Skin epidermis (tissue), 12 donors: Measurements from ENCODE around the gene STX18.
A peak's percentile ranks its signal among the peaks of the same experiment; 100 is the strongest.
"Not testable (repeated sequence)": the region's sequence is repeated elsewhere in the genome, so short reads cannot be mapped to it uniquely, and the experiment has no call there.

ENCODE experiments used
- H3K27ac ChIP-seq, 21 experiments: fragments of 200-600 bp; sonication (generic) in 11 of 21; one replicate each; pipeline ENCODE4 v1.5.0; 2020; ENCODE audit warnings: mild to moderate bottlenecking in 3 of 21, inconsistent platforms in 2 of 21, moderate library complexity in 2 of 21
- H3K4me3 ChIP-seq, 7 experiments: fragments of 200-600 bp; sonication (generic) in 2 of 7; one replicate each; pipeline ENCODE4 v1.5.0; 2020; ENCODE audit warnings: inconsistent platforms in 2 of 7, mild to moderate bottlenecking in 2 of 7, moderate library complexity in 1 of 7

Gene STX18

DNA sequence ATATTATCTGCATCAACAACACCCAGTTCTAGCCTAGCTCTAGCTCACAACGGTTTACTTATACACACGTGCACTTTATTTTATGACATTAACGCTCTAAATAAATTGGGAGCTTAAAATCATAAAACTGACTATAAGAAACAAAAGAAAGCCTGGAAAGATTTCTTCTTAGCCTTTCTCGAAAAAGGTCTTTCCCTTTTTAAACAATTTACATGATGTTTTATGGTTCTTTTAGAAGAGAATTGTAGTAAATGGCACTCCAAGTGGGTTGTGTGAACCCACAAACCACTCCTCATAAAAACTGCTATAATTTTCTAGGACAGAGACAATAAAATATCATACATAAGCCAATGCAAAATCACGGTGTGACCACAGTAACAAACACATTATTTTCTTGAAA, 23.1 kb downstream of the STX18 start:
- Histone ChIP-seq H3K4me3 (no peak overlapping the region), H3K27ac (no peak overlapping the region)

DNA sequence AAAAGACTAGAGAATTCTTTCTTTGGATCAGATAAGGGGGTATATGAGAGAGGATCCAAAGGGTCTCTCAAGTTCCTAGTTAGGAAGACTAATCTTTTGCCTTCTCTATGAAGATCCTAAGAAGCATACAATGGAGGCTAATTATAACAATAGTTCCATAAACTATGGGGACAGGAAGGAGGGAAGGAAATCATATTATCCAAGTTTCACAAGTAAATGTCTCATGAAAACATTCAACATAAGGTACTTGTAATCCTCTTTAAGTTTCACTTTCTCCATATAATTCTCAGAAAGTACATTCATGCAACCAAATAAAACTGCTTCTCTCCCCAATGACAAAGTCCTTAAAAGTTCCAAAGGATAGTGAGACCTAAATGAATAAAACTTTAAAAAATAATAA, 27.1 kb downstream of the STX18 start:
- Histone ChIP-seq H3K27ac (no peak overlapping the region), H3K4me3 (no peak overlapping the region)

- Histone ChIP-seq H3K27ac (no peak overlapping the region), H3K4me3 (no peak overlapping the region)
Measured at GRCh38 chr4:4512282-4512681, 29.6 kb downstream of the STX18 start.

GRCh38 chr4:4510641-4511040, 31.2 kb downstream of the STX18 start:
- not testable (repeated sequence) for H3K4me3 ChIP-seq, H3K27ac ChIP-seq

DNA sequence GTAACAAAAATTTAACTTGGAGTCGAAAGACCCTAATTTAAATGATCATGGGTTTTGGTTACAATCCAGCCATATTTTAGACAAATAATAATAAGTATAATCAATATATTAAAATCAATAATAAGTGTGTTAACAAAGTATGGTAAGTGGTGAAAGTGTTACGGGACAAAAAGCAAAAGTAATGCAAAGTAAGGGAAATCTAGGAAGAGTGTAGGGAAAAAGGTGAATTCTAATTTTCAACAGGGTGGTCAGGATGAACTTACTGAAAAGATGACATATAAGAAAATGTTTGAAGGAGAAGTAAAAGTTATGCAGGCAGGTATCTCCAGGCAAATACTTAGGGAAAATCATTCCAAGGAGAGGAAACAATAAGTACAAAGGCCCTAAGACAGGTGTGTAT, 32.3 kb downstream of the STX18 start:
- Histone ChIP-seq H3K27ac (no peak overlapping the region), H3K4me3 (no peak overlapping the region)

DNA sequence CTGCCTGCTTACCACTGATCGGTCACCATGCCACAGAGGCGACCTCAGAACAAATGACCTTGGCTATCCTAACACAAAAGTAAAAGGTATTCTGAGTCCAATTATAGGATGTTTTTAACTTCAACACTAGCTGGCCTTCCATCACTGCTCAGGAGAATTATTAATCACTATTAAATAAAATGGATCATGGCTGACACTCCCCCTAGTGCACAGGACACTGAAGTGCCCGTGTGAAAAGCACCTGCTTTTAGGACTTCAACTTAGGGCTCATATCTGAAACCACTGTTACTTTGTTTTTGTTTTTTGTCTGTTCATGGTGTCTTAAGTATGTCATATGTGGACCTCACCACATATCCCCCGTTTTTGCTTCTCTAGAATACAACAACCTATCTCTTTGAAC, 33.9 kb downstream of the STX18 start:
- Histone ChIP-seq H3K4me3 (no peak overlapping the region), H3K27ac (no peak overlapping the region)

- Histone ChIP-seq H3K4me3 (no peak overlapping the region), H3K27ac (no peak overlapping the region)
Measured at GRCh38 chr4:4507403-4507802, 34.4 kb downstream of the STX18 start.

DNA sequence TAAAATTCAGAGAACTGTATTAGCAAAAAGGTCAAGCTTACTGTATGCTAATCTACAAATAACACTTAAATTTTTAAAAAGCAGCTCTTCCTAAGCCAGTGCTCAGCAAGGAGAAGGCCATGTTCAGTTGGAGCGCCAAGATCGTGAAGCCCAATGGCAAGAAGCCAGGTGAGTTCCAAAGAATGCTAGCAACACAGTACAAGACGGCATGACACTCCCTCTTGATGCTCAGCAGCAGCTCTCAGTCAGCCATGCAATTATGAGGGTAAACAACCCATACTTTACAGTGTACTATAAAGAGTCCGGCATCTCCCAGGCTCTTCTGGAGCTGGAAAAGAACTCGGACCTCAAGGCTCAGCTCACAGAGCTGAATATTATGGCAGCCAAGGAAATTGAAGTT, 34.9 kb downstream of the STX18 start:
- H3K4me3 ChIP-seq, result no peak overlapping the region
- H3K27ac ChIP-seq, result no peak overlapping the region

DNA sequence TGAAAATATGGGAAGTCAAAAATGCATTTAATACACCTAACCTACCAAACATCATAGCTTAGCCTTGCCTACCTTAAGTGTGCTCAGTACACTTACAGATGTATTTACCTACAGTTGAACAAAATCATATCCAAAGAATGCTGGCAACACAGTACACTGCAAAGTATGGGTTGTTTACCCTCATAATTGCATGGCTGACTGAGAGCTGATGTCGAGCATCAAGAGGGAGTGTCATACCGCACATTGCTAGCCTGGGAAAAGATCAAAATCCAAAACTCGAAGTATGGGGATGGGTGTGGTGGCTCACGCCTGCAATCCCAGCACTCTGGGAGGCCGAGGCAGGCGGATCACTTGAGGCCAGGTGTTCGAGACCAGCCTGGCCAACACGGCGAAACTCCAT, 36.6 kb downstream of the STX18 start:
- H3K4me3 ChIP-seq, H3K27ac ChIP-seq: not testable (repeated sequence)

DNA sequence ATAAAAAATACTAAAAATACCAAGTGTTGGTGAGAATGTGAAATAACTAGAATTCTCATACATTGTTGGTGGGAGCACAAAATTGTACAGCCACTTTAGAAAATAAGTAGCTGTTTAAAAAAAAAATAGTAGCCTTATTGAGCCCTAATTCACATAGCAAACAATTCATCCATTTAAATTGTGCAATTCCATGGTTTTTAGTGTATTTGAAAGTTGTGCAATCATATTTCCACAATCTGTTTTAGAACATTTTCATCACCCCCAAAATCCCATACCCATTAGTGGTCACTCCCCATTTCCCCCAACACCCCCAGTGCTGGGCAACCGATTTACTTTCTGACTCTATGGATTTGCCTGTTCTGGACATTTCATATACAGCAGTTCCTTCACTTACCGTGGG, 37.1 kb downstream of the STX18 start:
- Histone ChIP-seq H3K27ac (no peak overlapping the region), H3K4me3 (no peak overlapping the region)

GRCh38 chr4:4502694-4503311, 39.0 kb downstream of the STX18 start:
- H3K27ac ChIP-seq, result no peak overlapping the region
- no peak overlapping the region for H3K4me3 ChIP-seq

DNA sequence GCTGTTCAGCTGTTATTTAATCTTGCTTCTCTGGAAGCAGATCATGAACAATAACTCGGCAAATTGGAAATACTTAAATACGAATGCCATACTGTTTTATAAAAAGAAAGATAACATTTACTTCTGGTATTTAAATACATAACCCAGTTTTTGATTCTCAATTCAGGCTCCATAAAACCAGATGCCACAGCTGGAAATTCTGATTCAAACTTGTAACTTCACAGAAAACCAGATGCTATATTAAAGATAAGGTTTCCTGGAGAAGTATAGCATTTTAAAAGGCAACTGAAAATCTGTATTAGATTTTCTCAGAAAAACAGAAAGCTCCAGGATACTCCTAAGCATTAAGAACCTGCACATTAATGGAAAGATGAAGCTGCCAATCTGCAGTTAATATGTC, 40.2 kb downstream of the STX18 start:
- H3K27ac ChIP-seq, result no peak overlapping the region
- H3K4me3 ChIP-seq, result no peak overlapping the region

DNA sequence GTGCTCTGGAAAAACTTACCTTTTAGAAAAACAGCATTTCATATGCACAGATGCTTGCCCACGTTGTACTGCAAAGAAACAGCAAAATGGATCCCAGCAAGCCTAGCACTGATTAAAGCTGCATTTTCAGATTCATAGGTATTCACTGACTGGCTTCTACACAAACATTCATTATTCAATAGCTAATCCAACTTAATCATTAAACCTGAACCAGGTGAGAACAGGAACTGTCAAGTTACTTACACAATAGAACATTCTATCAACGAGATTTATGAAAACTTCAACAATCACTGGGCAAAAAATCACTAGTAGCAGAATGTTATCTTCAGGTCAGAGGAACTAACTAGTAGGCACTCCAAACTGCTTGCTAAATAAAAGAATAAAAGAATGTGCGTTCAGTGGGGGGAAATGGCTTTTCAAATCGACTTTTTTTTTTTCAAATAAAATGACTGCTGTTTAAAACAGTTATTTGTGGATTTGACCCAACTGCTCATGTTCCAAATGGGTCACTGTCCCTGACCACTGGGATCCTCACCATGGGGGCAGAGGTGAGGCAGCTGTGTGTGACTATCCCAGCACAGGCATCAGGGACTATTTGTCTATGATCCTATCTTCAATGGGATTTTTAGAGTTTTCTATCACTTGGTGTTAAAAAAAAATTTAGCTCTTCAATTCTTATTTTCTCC, 42.3 kb downstream of the STX18 start:
- Histone ChIP-seq H3K27ac (no peak overlapping the region), H3K4me3 (no peak overlapping the region)

DNA sequence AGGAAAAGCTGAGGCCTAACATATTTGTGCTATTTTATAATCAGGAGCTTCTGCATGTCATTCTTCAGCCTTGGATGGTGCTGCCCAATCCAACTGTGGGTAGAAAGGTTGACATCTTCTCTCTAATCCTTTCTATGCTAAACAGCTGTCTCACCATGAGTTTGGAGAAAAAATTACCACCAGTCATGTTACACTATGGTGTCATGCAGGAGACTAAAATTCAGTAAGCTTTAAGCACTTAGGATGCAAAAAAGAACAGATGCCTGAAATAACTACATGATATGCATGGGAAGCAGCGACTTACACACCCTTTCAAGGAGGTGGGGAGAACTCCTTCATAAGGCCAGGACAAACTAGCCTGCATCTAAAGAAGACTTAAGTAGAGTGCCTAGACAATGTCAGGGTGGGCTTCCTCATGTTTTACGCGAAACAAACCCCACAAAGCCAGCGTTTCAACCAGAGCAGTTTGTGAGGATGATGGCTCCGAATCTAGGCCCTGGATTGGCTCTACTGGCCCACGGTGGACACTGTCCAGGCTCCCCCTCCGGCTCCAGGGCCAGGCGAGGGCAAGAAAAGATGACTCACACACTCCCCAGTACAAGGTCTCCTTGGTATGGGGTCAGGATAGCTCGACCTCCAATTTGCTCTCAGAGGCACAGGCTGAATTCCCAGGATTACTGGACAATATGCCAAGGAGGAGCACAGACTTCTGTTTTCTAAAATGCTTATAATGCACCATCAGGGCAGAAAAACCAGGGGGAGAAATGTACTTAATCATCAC, 45.1 kb downstream of the STX18 start:
- Histone ChIP-seq H3K27ac (no peak overlapping the region), H3K4me3 (no peak overlapping the region)

DNA sequence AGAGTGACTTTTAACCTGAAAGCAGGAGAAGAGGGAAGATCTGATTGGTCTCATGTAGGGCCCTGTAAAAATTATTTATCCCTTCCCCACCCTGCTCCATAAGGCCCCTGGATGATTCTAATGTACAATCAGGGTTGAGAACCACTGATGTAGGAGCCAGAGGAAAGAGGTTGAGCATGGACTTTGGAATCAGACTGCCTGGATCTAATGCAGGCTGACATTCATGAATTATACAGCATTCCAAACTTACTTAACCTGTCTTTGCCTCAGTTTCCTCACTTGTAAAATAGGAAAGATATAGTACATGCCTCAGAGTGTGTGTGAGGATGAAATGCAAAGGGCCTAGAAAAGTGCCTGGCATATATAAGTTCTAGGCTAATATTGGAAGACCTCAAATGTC, 47.0 kb downstream of the STX18 start:
- H3K27ac ChIP-seq, result no peak overlapping the region

GRCh38 chr4:4492161-4492847, 49.5 kb downstream of the STX18 start:
- H3K27ac ChIP-seq, result peak overlapping the region in 2 of 21 experiments; percentile 7 to 34
- H3K4me3 ChIP-seq, result no peak overlapping the region

More for the DNA sequence above, 47.0 kb downstream of the STX18 start:
- no peak overlapping the region for H3K4me3 ChIP-seq

GRCh38 chr4:4491396-4491893, 50.4 kb downstream of the STX18 start:
- Histone ChIP-seq H3K27ac (no peak overlapping the region), H3K4me3 (no peak overlapping the region)

DNA sequence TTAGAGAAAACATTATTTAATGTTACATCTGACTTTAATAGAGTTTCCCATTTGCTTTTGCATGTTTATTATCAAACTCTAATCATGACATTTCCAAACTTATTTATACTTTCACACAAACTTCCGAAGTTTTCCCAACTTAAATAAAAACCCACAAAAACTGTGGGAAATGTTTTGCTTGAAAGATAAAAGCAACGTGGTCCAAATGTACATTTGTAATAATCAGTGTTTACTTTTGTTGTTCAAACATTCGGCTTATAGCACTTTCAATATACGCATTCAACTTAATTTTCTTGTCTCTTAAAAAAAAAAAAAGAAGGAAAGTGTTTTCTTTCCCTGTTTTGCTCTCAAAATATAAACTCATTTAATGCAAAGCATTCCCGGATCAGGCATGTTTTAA, 51.0 kb downstream of the STX18 start:
- Histone ChIP-seq H3K27ac (no peak overlapping the region), H3K4me3 (no peak overlapping the region)

DNA sequence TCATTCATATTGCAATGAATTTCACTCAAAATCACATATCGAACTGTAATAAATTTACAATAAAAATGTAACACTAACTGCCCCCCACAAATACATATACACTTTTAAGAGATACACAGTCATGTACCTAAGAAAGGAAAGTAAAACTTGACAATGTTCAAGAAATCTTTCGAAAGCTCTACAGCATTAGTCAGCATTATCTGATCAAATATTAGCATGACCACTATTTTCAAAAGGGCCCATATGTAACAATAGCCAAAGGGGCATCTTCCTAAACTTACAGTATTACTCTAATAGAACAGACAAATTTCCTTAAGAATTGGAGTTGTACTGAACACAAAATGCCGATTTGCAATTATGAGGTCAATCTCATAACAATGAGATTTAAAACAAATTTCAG, 51.8 kb downstream of the STX18 start:
- Histone ChIP-seq H3K27ac (no peak overlapping the region), H3K4me3 (no peak overlapping the region)
